Prostate gland (tissue), 2 donors: ENCODE data around the gene ADARB2.

Source experiments
- POLR2A ChIP-seq: fragments of 450-650 bp; IDR thresholded peaks from one replicate; pipeline ENCODE4 v1.6.1; 2016; ENCODE audit warnings: antibody characterized with exemption, mild to moderate bottlenecking
- TF ChIP-seq, protein P1 (sequence below), 4 experiments: fragments of 200-600 bp in 2 of 4; fragments of 450-650 bp in 2 of 4; sonication (generic) in 2 of 4; IDR thresholded peaks; 1 replicate in 3 of 4; 2 replicates in 1 of 4; pipeline ENCODE4 v1.5.1; 2016 to 2019; ENCODE audit warnings: antibody characterized with exemption in 4 of 4, mild to moderate bottlenecking in 2 of 4, moderate library complexity in 2 of 4

DNA sequence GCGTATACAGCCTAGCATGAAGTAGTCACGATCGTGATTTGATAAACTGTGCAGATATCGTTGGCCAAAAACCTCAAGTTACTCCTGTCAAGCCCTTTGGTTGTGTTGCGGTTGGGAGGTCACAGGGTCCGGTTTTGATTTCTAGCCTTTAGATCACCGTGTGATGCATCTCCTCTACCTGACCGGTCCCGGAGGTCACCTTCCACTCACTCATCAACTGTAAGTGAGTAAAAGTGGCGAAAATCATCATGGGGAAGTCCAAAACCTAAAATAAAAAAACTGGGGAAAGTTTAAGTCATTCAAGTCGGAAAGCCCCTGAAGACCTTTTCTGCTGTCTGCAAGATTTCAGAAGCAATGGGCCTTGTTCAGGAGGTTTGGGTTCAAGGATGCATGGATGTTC lies 62.8 kb downstream of the ADARB2 start:
- no peak for TF ChIP-seq POLR2A
- TF ChIP-seq, protein P1, sequence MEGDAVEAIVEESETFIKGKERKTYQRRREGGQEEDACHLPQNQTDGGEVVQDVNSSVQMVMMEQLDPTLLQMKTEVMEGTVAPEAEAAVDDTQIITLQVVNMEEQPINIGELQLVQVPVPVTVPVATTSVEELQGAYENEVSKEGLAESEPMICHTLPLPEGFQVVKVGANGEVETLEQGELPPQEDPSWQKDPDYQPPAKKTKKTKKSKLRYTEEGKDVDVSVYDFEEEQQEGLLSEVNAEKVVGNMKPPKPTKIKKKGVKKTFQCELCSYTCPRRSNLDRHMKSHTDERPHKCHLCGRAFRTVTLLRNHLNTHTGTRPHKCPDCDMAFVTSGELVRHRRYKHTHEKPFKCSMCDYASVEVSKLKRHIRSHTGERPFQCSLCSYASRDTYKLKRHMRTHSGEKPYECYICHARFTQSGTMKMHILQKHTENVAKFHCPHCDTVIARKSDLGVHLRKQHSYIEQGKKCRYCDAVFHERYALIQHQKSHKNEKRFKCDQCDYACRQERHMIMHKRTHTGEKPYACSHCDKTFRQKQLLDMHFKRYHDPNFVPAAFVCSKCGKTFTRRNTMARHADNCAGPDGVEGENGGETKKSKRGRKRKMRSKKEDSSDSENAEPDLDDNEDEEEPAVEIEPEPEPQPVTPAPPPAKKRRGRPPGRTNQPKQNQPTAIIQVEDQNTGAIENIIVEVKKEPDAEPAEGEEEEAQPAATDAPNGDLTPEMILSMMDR (IDR thresholded peaks at IDR 0.05), result no peak
